ENCODE results near the gene CEP57L1.

GRCh38 chr6:109182578-109182977 lies 87.3 kb downstream of the CEP57L1 start:
- no peak for TF ChIP-seq POLR2AphosphoS5 (IDR thresholded peaks at IDR 0.05; ENCODE audit: low read depth, low read length)
- no peak for TF ChIP-seq CTCF (IDR thresholded peaks at IDR 0.05 in 2 of 3, conservative IDR thresholded peaks at IDR 0.05 in 1 of 3; ENCODE audit: borderline replicate concordance in 1 of 3, insufficient read depth in 1 of 3, low read depth in 2 of 3, low read length in 2 of 3)
- TF ChIP-seq SIN3A (IDR thresholded peaks at IDR 0.05; ENCODE audit: low read depth) = no peak
- no peak for TF ChIP-seq ATF3 (IDR thresholded peaks at IDR 0.05)

Measured in HCT116 (cell line).